22Rv1 (cell line): ENCODE data around the gene HORMAD2.

Source experiments
- H3K27ac ChIP-seq: fragments of 450-650 bp; 2 replicates; pipeline ENCODE4 v1.5.1; 2017
- CTCF ChIP-seq: fragments of 450-650 bp; IDR thresholded peaks from 2 replicates; pipeline ENCODE4 v1.5.1; 2017; ENCODE audit warnings: mild to moderate bottlenecking
- ZFX ChIP-seq: fragments of 450-650 bp; IDR thresholded peaks from 2 replicates; pipeline ENCODE4 v1.6.1; 2017; ENCODE audit warnings: antibody characterized with exemption, borderline replicate concordance

Gene HORMAD2

DNA sequence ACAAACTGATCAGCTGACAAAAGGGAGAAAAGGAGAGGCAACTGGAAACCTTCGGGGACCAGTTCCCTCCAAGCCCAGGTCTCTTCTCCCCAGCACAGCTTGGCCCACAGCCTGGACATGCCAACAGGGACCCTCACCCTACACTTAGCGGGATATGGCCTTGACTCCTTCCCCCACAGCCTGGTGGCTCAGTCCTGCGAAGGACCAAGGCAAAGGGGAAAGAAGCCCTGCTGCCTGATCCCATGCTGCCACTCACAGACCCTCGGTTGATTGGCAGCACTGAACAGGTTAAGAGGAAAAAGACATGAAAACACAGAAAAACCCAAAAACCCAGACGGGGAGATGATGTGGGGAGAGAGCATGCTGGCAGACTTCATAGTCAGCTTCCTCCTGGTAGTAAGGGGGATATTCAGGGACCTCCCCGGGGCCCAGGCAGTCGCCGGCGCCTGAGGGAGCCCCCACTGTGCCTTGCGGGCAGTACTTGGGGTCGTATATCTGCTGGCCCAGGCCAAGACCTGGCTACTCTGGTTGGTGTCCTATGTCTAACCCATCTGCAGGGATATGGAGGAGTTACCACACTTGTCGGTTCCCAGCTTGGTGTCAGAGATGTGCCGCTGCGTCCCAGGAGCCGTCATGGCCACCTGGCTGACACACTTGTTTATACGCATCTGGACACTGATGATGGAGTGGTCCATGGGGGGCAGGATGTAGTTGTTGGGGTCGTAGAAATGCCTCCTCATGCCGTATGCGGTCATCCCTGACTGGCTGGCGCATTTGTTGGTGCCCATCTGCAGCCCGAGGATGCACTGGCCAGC is 34.2 kb upstream of the HORMAD2 start:
- H3K27ac ChIP-seq: no peak overlapping the region
- TF ChIP-seq CTCF (no peak), ZFX (no peak)

DNA sequence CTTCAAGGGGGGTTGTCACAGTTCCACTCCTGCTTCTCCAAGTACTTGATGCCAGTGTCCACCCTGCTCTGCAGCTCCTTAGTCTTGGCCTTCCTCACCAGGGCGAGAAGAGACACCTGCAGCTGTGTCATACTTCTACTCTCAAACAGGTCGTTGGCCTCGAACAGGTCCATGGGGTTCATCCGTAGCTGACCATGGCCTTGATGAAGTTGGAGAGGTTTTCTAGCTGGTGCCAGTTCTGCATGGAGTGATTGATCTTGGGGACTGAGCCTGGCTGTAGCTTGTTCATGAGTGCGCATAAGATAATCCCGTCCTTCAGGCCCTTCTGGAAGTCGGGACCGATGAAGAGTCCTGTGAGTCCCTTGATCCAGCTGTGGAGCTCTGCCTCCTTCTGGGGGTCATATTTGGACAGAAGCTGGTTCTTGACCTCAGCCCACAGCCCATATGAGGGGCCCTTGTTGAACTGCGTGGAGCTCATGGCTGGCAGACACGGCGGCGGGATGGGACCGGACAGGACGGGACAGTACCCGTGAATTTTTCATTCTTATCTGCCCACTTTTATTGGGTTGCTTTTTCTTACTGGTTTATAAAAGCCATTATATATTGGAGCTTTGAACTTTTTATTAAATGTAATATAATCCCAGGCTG is 33.4 kb upstream of the HORMAD2 start:
- H3K27ac ChIP-seq: no peak overlapping the region
- TF ChIP-seq ZFX (no peak), CTCF (no peak)

GRCh38 chr22:30047364-30047738 is 32.9 kb upstream of the HORMAD2 start:
- no peak overlapping the region for H3K27ac ChIP-seq
- TF ChIP-seq ZFX (no peak), CTCF (no peak)

DNA sequence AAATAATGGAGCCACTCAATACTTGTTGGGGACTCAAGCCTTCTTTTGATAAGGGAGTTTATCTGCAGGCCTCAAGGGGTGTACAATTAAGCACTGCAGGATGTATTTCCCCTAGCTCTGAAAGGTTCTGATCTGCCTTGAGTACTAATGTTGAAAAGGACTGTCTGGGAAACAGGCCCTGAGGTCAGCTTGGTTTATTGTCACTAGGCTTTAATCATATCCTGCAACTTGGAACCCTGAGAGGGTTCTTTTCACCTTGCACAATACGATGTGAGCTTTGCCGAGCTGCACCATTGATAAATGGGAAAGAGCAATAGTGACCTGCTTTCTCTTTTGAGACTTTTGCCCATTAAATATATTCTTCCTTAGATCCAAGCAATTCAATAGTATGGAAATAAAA is 31.6 kb upstream of the HORMAD2 start:
- no peak for TF ChIP-seq CTCF
- no peak for TF ChIP-seq ZFX
- H3K27ac ChIP-seq: no peak overlapping the region

- TF ChIP-seq CTCF: no peak
- no peak overlapping the region for H3K27ac ChIP-seq
These were observed 26.0 kb upstream of the HORMAD2 start for GRCh38 chr22:30054067-30054763.

DNA sequence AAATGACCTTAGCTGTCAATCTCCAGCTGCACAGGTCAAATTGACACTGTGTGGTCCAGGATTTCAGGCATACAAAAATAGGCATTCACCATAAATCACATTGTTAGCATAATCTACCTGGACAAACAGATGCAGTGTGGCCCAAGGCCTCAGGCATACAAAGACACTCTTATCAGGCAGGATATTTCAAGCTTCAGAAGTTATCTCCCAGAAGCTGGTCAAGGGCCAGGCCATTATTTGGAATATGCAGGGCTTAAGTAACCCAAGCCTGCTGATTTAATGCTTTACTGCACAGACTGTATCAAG is 25.5 kb upstream of the HORMAD2 start:
- TF ChIP-seq CTCF: no peak
- TF ChIP-seq ZFX: no peak
- H3K27ac ChIP-seq: no peak overlapping the region

GRCh38 chr22:30056015-30056414 is 24.2 kb upstream of the HORMAD2 start:
- no peak for TF ChIP-seq CTCF
- no peak for TF ChIP-seq ZFX
- no peak overlapping the region for H3K27ac ChIP-seq
